ENCODE data around the gene LEFTY1. TPM values are rescaled to one million over a fixed set of nuclear protein-coding genes. Genes with fewer than 3 reads are reported as not detected.
"Not testable (repeated sequence)": the region's sequence is repeated elsewhere in the genome, so short reads cannot be mapped to it uniquely, and the experiment has no call there.

The LEFTY1 gene, protein sequence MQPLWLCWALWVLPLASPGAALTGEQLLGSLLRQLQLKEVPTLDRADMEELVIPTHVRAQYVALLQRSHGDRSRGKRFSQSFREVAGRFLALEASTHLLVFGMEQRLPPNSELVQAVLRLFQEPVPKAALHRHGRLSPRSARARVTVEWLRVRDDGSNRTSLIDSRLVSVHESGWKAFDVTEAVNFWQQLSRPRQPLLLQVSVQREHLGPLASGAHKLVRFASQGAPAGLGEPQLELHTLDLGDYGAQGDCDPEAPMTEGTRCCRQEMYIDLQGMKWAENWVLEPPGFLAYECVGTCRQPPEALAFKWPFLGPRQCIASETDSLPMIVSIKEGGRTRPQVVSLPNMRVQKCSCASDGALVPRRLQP
- polyA plus RNA-seq (ENCODE audit: low read depth in 6 of 6), result not detected

DNA sequence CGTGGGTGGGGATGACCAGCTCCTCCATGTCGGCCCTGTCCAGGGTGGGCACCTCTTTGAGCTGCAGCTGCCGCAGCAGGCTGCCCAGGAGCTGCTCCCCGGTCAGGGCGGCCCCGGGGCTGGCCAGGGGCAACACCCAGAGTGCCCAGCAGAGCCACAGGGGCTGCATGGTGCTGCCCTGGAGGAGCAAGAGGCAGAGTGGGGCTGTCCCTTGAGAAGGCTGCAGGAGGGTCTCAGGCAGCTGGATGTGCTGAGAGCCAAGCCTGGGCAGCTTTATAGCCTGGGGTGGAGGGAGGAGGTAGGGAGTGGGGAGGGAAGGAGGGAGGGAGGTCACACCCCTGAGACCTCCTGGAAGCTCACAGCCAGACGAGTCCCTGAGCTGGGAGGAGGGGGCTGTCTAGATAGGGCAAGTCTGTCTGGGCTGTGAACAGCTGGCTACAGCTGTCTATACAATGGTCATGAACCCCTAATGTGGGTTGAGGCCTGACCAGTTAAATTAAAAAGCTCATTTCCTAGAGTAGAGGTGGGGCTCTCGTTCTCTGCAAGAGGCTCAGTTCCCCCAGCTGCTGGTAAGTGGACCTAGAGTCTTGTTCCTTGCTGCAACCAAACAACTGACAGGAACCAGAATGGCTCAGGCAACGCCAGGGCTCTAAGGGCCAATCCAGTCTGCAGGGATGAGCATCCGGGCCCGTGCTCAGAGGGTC is at the start of gene LEFTY1:
Gene LEFTY1, minus strand, starts transcription at position 249 of the 704 bp plus-strand sequence. Its CDS starts 80 bp downstream, at position 169.
- H3K36me3 Mint-ChIP-seq, result no peaks in the 10 kb centered on the region
- ATAC-seq (ENCODE audit: low read depth in 2 of 2) (no peak), DNase-seq (no peak)
- peak within 1 kb of the TSS in 2 of 6 donors; percentile 38 to 42 for H3K27ac Mint-ChIP-seq
- peaks cover 0 to 9% (median 0%) of the 10 kb centered on the region in 3 donors for H3K27me3 Mint-ChIP-seq
- peak within 1 kb of the TSS in 2 of 8 donors; percentile 10 to 47 for H3K4me3 Mint-ChIP-seq
- H3K4me1 Mint-ChIP-seq, result peaks cover under 1 to 5% (median under 1%) of the 10 kb centered on the region in 3 donors
- H3K9me3 Mint-ChIP-seq, result no peaks in the 10 kb centered on the region

DNA sequence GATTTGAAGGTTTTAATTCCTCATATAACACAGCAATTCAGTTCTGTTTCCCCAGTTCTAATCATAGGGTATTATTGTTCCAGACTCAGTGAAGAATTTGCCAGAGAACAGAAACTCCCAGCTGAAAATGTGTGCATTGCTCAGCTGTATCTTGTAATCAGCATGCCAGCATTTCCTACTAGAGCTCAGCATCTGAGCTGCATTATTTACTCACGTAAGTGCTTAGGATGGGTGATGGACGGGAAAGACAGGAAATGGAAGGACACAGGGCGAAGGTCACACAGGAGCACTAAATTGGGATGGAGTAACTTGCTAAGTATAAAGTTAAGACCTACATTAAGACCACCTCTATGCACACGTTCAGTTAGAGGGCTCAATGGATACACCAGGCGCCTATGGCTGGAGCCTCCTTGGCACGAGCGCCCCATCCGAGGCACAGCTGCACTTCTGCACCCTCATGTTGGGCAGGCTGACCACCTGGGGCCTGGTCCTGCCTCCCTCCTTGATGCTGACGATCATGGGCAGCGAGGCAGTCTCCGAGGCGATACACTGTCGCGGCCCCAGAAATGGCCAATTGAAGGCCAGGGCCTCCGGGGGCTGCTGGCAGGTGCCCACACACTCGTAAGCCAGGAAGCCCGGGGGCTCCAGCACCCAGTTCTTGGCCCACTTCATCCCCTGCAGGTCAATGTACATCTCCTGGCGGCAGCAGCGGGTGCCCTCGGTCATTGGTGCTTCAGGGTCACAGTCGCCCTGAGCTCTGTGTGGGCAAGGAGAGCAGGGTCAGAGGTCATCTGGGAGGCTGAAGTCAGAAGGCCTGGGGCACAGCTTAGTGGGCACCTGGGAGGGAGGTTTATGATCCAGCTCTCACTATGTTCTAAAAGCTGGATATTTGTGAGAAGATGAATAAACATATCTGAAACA is 48.4 kb upstream of the LEFTY1 start:
- DNase-seq, result no peak
- no peaks in the 10 kb centered on the region for H3K9me3 Mint-ChIP-seq
- no peak for ATAC-seq (ENCODE audit: low read depth in 2 of 2)
- peaks cover 0 to 8% (median 4%) of the 10 kb centered on the region in 3 donors for H3K27me3 Mint-ChIP-seq
- peak overlapping the region in 1 of 6 donors; percentile 14 for H3K27ac Mint-ChIP-seq
- peaks cover 0 to 3% (median 0%) of the 10 kb centered on the region in 3 donors for H3K4me1 Mint-ChIP-seq
- H3K4me3 Mint-ChIP-seq, result no peak overlapping the region
- H3K36me3 Mint-ChIP-seq, result no peaks in the 10 kb centered on the region

DNA sequence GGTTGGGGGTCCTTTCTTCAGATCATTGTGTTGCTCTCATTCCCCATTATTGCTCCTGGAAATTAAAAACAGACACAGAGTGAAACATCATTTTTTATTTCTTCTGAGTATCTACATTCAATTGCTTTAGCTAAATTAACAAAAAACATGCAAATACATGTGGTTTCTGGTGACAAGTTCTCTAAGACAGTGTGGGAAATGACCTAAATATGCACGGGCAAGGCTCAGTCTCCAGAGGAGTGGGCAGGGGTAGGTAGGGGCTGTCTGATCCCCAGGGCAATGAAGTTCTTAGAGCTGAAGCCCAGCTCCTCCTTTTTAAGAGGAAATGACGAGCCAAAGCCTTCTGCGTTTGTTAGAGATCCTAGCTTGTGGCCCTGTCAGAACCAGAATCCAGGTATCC is 47.6 kb upstream of the LEFTY1 start:
- Mint-ChIP-seq H3K9me3 (no peaks in the 10 kb centered on the region), H3K27me3 (peaks cover 0 to 8% (median 3%) of the 10 kb centered on the region in 3 donors), H3K4me1 (peaks cover 0 to 3% (median 0%) of the 10 kb centered on the region in 3 donors), H3K4me3 (no peak overlapping the region), H3K36me3 (no peaks in the 10 kb centered on the region), H3K27ac (no peak overlapping the region)
- no peak for ATAC-seq (ENCODE audit: low read depth in 2 of 2)
- DNase-seq, result no peak

DNA sequence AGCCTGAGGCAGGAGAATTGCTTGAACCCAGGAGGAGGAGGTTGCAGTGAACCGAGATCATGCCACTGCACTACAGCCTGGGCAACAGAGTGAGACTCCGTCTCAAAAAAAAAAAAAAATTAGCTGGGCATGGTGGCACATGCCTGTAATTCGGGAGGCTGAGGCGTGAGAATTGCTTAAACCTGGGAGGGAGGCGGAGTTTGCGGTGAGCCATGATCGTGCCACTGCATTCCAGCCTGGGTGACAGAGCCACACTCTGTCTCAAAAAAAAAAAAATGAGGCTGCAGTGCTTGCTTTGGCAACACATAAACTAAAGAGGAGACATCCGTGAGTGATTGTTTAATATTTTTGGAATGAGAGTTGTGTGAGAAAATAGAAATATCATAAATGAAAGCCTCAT is 47.1 kb upstream of the LEFTY1 start:
- DNase-seq; H3K36me3 Mint-ChIP-seq; ATAC-seq (ENCODE audit: low read depth in 2 of 2); H3K4me3 Mint-ChIP-seq; H3K27ac Mint-ChIP-seq; H3K27me3 Mint-ChIP-seq; H3K4me1 Mint-ChIP-seq; H3K9me3 Mint-ChIP-seq: not testable (repeated sequence)

DNA sequence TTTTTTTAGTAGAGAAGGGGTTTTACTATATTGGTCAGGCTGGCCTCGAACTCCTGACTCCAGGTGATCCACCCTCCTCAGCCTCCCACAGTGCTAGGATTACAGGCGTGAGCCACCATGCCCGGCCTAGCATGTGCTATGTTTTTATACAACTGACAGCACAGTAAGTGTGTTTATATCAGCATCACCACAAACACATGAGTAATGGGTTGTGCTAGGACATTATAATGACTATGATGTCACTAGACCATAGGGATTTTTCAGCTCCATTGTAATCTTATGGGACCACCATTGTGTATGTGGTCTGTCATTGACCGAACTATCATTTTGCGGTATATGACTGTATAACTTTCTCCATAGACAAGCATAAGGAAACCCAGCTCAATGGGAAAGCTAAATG is 45.8 kb upstream of the LEFTY1 start:
- H3K36me3 Mint-ChIP-seq, result no peaks in the 10 kb centered on the region

DNA sequence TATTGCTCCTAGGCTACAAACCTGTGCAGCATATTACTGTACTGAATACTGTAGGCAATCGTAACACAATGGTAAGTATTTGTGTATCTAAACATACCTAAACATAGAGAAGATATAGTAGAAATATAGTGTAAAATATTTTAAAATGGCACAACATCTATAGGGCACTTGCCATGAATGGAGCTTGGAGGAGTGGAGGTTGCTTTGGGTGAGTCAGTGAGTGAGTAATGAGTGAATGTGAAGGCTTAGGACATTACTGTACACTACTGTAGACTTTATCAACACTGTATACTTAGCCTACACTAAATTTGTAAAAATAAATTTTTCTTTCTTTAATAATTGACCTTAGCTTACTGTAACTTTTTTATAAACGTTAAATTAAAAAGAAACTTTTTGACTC is 44.1 kb upstream of the LEFTY1 start:
- H3K4me1 Mint-ChIP-seq, result peaks cover 0 to 3% (median 0%) of the 10 kb centered on the region in 3 donors
- no peak overlapping the region for H3K27ac Mint-ChIP-seq
- no peaks in the 10 kb centered on the region for H3K36me3 Mint-ChIP-seq
- ATAC-seq (ENCODE audit: low read depth in 2 of 2) (no peak), DNase-seq (no peak)
- no peaks in the 10 kb centered on the region for H3K27me3 Mint-ChIP-seq
- H3K4me3 Mint-ChIP-seq, result no peak overlapping the region
- no peaks in the 10 kb centered on the region for H3K9me3 Mint-ChIP-seq

More for the DNA sequence above, 45.8 kb upstream of the LEFTY1 start:
- no peak for DNase-seq
- peaks cover 0 to 3% (median 0%) of the 10 kb centered on the region in 3 donors for H3K4me1 Mint-ChIP-seq
- H3K27me3 Mint-ChIP-seq, result peaks cover 0 to 4% (median 0%) of the 10 kb centered on the region in 3 donors
- no peaks in the 10 kb centered on the region for H3K9me3 Mint-ChIP-seq
- no peak for ATAC-seq (ENCODE audit: low read depth in 2 of 2)
- peak overlapping the region in 2 of 6 donors; percentile 68 to 74 for H3K27ac Mint-ChIP-seq
- no peak overlapping the region for H3K4me3 Mint-ChIP-seq

DNA sequence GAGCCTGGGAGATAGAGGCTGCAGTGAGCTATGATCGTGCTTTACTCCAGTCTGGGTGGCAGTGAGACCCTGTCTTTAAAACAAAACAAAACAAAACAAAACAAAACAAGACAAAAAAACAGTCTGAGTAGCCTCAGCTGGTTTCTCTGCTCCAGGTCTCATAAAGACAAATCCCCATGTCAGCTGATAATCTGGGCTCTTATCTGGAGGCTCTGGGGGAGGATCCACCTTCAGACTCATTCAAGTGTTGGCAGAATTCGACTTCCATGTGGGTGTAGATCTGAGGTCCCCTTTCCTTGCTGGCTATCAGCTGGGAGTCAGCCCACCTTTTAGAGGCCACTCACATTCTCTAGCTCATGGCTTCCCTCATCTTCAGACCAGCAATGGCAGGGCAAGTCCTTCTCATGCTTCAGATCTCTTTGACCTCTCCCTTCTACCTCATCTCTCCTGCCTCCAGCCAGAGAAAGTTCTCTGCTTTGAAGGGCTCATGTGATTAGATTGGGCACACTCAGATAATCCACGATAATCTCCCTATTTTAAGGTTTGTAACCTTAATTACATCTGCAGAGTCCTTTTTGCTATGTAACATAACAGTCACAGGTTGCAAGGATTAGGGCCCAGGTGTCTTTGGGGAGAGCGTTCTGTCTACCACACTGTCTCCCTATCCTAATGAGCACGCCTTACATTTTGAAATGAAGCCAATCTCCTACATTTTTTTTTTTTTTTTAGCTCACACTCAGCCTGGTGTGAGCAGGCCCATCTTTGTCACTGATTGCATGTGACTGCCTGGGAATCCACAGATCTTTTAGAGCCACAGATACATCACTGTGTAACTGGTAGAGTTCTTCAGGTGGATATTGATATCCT is 42.6 kb upstream of the LEFTY1 start:
- Mint-ChIP-seq H3K27me3 (no peaks in the 10 kb centered on the region), H3K27ac (peak overlapping the region in 1 of 6 donors; percentile 84), H3K9me3 (no peaks in the 10 kb centered on the region), H3K4me3 (no peak overlapping the region), H3K4me1 (no peaks in the 10 kb centered on the region), H3K36me3 (no peaks in the 10 kb centered on the region)
- no peak for ATAC-seq (ENCODE audit: low read depth in 2 of 2)
- DNase-seq, result no peak

DNA sequence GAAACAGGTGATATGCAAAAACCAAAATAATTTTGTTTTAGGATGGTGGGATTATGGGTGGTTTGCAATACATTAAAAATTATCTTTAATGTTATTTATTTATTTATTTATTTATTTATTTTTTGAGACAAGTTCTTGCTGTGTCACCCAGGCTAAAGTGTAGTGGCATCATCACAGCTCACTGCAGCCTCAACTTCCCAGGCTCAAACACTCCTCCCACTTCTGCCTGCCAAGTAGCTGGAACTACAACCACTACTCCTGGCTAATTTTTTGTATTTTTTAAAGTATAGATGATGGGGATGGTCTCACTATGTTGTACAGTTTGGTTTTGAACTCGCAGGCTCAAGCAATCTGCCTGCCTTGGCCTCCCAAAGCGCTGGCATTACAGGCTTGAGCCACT is 41.6 kb upstream of the LEFTY1 start:
- DNase-seq (no peak), ATAC-seq (ENCODE audit: low read depth in 2 of 2) (no peak)
- no peaks in the 10 kb centered on the region for H3K36me3 Mint-ChIP-seq
- no peak overlapping the region for H3K27ac Mint-ChIP-seq
- H3K27me3 Mint-ChIP-seq, result no peaks in the 10 kb centered on the region
- no peaks in the 10 kb centered on the region for H3K4me1 Mint-ChIP-seq
- H3K4me3 Mint-ChIP-seq, result no peak overlapping the region
- H3K9me3 Mint-ChIP-seq, result no peaks in the 10 kb centered on the region

DNA sequence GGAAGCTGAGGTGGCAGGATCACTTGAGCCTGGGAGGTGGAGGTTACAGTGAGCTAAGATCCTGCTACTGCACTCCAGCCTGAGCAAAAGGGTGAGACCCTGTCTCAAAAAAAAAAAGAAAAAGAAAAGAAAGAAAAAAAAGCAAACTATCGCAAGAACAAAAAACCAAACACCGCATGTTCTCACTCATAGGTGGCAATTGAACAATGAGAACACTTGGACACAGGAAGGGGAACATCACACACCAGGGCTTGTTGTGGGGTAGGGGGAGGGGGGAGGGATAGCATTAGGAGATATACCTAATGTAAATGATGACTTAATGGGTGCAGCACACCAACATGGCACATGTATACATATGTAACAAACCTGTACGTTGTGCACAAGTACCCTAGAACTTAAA is 40.5 kb upstream of the LEFTY1 start:
- H3K9me3 Mint-ChIP-seq; H3K4me3 Mint-ChIP-seq; H3K4me1 Mint-ChIP-seq; H3K27me3 Mint-ChIP-seq; H3K27ac Mint-ChIP-seq; ATAC-seq (ENCODE audit: low read depth in 2 of 2); H3K36me3 Mint-ChIP-seq; DNase-seq: not testable (repeated sequence)

DNA sequence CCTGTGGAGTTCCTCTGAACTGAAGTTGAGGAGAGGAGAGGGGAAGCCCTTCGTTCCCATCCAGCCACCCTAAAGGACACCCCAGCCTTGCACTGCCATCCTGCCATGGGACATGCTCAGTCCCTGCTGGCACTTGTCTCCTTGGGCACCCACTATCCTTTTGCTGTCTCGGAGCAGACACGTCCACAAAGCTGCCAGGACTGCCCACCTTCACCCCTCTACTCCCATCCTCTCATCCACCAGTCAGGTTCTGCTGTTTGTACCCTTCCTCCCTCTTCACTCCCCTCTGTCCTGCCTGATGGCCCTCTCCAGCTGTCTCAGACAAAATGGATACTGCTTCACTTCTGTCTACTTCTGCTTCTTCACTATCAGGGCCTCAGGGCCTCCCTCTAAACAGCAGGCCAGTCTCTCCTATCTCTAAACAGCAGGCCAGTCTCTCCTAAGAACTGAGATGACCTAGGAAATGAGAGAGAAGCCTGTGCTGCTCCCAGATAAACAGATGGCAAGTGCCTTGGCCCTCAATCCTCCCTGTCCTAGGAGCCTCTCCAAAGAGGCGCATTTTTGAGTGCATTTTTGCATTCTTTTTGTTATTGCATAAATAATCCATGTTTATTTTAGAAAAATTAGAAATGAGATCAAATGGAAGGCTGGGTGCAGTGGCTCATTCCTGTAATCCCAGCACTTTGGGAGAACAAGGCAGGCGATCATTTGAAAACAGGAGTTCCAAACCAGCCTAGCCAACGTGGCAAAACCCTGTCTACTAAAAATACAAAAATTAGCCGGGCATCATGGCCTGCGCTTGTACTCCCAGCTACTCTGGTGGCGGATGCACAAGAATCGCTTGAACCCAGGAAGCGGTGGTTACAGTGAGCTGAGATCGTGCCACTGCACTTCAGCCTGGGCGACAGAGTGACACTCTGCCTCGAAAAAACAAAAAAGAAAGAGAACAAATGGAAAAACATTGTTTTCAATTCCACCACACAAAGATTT is 39.5 kb upstream of the LEFTY1 start:
- Mint-ChIP-seq H3K36me3 (no peaks in the 10 kb centered on the region), H3K4me3 (peak overlapping the region in 1 of 8 donors; percentile 30), H3K27me3 (no peaks in the 10 kb centered on the region), H3K27ac (peak overlapping the region in 3 of 6 donors; percentile 6 to 51 (median 39)), H3K4me1 (peaks cover 0 to 11% (median 6%) of the 10 kb centered on the region in 3 donors), H3K9me3 (no peaks in the 10 kb centered on the region)
- no peak for ATAC-seq (ENCODE audit: low read depth in 2 of 2)
- no peak for DNase-seq

DNA sequence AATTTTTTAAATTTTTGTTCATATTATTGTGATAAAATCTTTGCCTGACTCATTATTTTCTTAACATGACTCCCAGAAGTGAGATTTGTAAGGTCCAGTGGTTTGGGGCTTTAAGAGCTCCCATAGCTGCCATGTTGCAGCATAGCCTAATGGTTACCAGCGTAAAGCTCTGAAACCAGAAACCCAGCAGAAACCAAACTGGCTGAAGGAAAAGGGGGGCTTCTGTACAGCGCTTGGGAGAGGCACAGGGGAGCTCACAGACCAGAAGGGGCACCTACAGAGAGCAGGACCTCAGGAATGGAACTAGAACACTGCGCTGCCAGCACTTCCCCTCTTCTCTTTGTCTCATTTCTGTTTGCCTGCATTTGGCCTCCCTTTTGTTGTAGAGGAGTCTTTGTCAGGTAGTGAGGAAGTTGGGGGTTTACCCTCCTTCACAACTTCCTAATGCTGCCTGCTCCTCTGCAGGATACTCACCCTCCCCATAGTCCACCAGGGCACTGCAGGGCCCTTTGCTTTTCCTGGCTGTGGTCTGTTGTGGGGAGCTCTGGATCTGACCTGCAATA is 37.7 kb upstream of the LEFTY1 start:
- Mint-ChIP-seq H3K4me3 (peak overlapping the region in 2 of 8 donors; percentile 69 to 73), H3K36me3 (no peaks in the 10 kb centered on the region), H3K27ac (peak overlapping the region in 3 of 6 donors; percentile 16 to 72 (median 65))

More for the DNA sequence above, 37.7 kb upstream of the LEFTY1 start:
- Mint-ChIP-seq H3K9me3 (no peaks in the 10 kb centered on the region), H3K27me3 (no peaks in the 10 kb centered on the region), H3K4me1 (peaks cover 8 to 23% (median 17%) of the 10 kb centered on the region in 3 donors)
- ATAC-seq (ENCODE audit: low read depth in 2 of 2) (no peak), DNase-seq (no peak)
